ENCODE results near the gene FOXJ1. TPM values are rescaled to one million over a fixed set of nuclear protein-coding genes. Genes with fewer than 3 reads are reported as not detected.

Gene FOXJ1
- total RNA-seq, 2 donors from 2014 or later = 17.8 to 23.6 TPM

DNA sequence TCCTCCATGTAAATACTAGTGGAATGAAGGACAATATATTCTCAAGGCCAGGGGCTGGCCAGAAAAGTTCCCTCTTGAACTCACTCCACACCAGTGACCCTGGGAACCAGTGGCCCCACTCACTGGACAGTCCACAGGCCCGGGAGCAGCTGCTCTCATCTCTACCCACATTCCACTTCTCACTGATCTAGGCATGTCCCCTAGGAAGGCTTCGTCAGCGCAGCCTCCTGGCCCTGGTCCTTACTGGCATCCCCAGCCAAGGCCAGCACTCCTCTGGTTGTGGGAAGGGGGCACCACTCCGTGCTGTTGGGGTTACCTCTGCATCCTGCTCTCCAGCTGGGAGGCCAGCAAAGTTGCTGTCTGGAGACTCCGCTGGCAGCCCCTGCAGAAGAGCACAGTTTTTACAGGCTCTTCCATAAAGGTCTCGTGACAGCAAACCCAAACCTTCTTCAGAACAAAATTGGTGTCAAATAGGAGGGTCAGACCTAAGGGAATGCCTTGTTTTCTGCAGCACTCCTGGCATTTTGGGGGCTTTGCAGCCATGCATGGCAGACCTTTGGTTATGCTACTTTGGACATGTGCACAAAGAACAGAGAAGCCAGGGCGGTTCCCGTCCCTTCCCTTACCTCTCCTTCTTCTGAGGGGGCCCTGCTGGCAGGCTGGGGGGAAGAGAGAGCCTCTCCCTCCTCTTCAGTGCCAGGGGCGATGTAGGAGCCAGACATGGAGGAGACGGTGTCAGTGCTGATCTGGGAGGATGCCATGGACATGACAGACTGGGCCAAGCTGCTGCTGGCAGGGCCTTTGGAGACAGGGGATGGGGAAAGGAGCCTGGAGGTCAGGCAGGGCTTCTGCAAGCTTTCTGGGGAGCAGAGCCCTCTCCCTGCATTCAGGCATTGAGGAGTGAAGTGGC, 14.1 kb upstream of the FOXJ1 start:
- Histone ChIP-seq H3K9ac (ENCODE audit: extremely low read depth, low read length, poor library complexity, severe bottlenecking) (no peak overlapping the region), H3K36me3 (ENCODE audit: control insufficient read depth, insufficient read depth, low read length) (no peaks in the 10 kb centered on the region), H3K27ac (ENCODE audit: low read depth, low read length) (no peak overlapping the region), H3K4me3 (ENCODE audit: low read length) (no peak overlapping the region), H3K9me3 (ENCODE audit: control insufficient read depth, low read length) (no peaks in the 10 kb centered on the region), H3K27me3 (ENCODE audit: control insufficient read depth, insufficient read depth, low read length, poor library complexity, severe bottlenecking) (no peaks in the 10 kb centered on the region), H3K4me1 (ENCODE audit: control insufficient read depth, insufficient read depth, low read length) (no peaks in the 10 kb centered on the region)
- H3K4me1 Mint-ChIP-seq = peaks cover 15% of the 10 kb centered on the region
- no peaks in the 10 kb centered on the region for H3K9me3 Mint-ChIP-seq
- peak; percentile 45 for DNase-seq
- no peak overlapping the region for H3K4me3 Mint-ChIP-seq
- TF ChIP-seq, protein P1, sequence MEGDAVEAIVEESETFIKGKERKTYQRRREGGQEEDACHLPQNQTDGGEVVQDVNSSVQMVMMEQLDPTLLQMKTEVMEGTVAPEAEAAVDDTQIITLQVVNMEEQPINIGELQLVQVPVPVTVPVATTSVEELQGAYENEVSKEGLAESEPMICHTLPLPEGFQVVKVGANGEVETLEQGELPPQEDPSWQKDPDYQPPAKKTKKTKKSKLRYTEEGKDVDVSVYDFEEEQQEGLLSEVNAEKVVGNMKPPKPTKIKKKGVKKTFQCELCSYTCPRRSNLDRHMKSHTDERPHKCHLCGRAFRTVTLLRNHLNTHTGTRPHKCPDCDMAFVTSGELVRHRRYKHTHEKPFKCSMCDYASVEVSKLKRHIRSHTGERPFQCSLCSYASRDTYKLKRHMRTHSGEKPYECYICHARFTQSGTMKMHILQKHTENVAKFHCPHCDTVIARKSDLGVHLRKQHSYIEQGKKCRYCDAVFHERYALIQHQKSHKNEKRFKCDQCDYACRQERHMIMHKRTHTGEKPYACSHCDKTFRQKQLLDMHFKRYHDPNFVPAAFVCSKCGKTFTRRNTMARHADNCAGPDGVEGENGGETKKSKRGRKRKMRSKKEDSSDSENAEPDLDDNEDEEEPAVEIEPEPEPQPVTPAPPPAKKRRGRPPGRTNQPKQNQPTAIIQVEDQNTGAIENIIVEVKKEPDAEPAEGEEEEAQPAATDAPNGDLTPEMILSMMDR (conservative IDR thresholded peaks at IDR 0.05) = no peak
- H3K36me3 Mint-ChIP-seq (ENCODE audit: low read depth) = peaks cover 3% of the 10 kb centered on the region
- no peak overlapping the region for H3K27ac Mint-ChIP-seq
- 91 to 100% methylated on average over 3 to 10 of the region's 10 CpGs for WGBS, 2 experiments (ENCODE audit: insufficient coverage in 1 of 2, insufficient read length in 1 of 2)
- no peaks in the 10 kb centered on the region for H3K27me3 Mint-ChIP-seq (ENCODE audit: insufficient read depth)

DNA sequence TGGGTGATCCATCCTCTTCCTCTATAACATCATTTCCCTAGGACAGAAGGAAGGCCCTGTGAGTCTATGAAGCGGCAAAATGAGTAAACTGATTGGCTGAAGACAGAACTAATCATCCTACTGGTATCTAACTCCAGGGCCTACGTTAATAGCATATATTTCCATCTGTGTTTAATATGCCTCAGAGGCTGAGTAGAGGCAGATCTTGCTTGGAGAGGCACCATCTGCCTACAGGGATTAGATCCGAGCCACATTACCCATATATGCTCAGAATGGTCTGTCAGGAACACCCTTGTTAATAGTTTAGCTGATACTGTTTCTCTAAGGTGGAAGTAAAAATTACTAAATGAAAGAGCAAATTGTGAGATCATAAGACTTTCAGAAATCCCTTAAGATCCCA, 13.2 kb upstream of the FOXJ1 start:
- no peak overlapping the region for H3K4me3 Mint-ChIP-seq
- no peak overlapping the region for H3K27ac Mint-ChIP-seq
- no peak overlapping the region for H3K27ac ChIP-seq (ENCODE audit: low read depth, low read length)
- no peaks in the 10 kb centered on the region for H3K9me3 ChIP-seq (ENCODE audit: control insufficient read depth, low read length)
- H3K4me1 ChIP-seq (ENCODE audit: control insufficient read depth, insufficient read depth, low read length) = no peaks in the 10 kb centered on the region
- TF ChIP-seq, protein P1 (conservative IDR thresholded peaks at IDR 0.05) = no peak
- no peak for DNase-seq
- H3K4me1 Mint-ChIP-seq = peaks cover 19% of the 10 kb centered on the region
- no peaks in the 10 kb centered on the region for H3K9me3 Mint-ChIP-seq
- 97% methylated on average over 3 of the region's 3 CpGs; no CpG with 5 or more reads in 1 of the 2 experiments for WGBS, 2 experiments (ENCODE audit: insufficient coverage in 1 of 2, insufficient read length in 1 of 2)
- H3K27me3 Mint-ChIP-seq (ENCODE audit: insufficient read depth) = no peaks in the 10 kb centered on the region
- H3K36me3 Mint-ChIP-seq (ENCODE audit: low read depth) = peaks cover 3% of the 10 kb centered on the region
- H3K27me3 ChIP-seq (ENCODE audit: control insufficient read depth, insufficient read depth, low read length, poor library complexity, severe bottlenecking) = no peaks in the 10 kb centered on the region
- no peak overlapping the region for H3K9ac ChIP-seq (ENCODE audit: extremely low read depth, low read length, poor library complexity, severe bottlenecking)
- H3K4me3 ChIP-seq (ENCODE audit: low read length) = no peak overlapping the region
- H3K36me3 ChIP-seq (ENCODE audit: control insufficient read depth, insufficient read depth, low read length) = no peaks in the 10 kb centered on the region

DNA sequence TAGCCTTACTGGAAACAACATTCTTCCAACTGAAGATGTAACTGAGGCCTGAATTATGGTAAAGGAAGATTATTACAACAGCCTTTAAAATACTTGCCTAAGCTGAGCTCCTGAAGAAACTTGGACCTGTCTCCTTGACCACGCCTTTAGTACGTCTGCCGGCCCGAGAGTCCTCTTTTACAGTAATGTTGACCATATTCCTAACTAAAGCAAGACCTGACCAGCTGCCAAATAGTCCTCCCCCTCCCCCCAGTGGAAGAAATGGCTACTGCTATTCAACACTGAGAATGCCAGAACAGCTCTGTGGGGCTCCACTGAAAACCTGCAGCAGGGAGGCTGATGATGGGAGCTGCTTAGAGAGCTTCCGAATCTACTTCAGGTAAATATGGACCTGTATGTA, 12.6 kb upstream of the FOXJ1 start:
- Mint-ChIP-seq H3K27me3 (ENCODE audit: insufficient read depth) (no peaks in the 10 kb centered on the region), H3K4me1 (peaks cover 19% of the 10 kb centered on the region), H3K36me3 (ENCODE audit: low read depth) (no peaks in the 10 kb centered on the region), H3K4me3 (no peak overlapping the region), H3K27ac (no peak overlapping the region), H3K9me3 (no peaks in the 10 kb centered on the region)
- peak; percentile 87 for DNase-seq
- whole genome bisulfite sequencing, 2 experiments (ENCODE audit: insufficient coverage in 1 of 2, insufficient read length in 1 of 2) = 44 to 90% methylated on average over 1 to 5 of the region's 5 CpGs
- H3K27ac ChIP-seq (ENCODE audit: low read depth, low read length) = no peak overlapping the region
- H3K4me3 ChIP-seq (ENCODE audit: low read length) = no peak overlapping the region
- H3K27me3 ChIP-seq (ENCODE audit: control insufficient read depth, insufficient read depth, low read length, poor library complexity, severe bottlenecking) = no peaks in the 10 kb centered on the region
- no peaks in the 10 kb centered on the region for H3K36me3 ChIP-seq (ENCODE audit: control insufficient read depth, insufficient read depth, low read length)
- H3K4me1 ChIP-seq (ENCODE audit: control insufficient read depth, insufficient read depth, low read length) = no peaks in the 10 kb centered on the region
- no peaks in the 10 kb centered on the region for H3K9me3 ChIP-seq (ENCODE audit: control insufficient read depth, low read length)
- TF ChIP-seq, protein P1 (conservative IDR thresholded peaks at IDR 0.05) = peak; percentile 67
- no peak overlapping the region for H3K9ac ChIP-seq (ENCODE audit: extremely low read depth, low read length, poor library complexity, severe bottlenecking)
